Sigmoid colon (tissue), 4 donors: Measurements from ENCODE around the gene IL32.

ENCODE experiments used
- EP300 ChIP-seq, 4 donors: sonication (generic); formaldehyde crosslinking; IDR thresholded peaks; one replicate each; pipeline ENCODE4 v1.6.1; 2017; ENCODE audit warnings: antibody characterized with exemption in 4 of 4
- POLR2A ChIP-seq, 2 donors: fragments of 450-650 bp; IDR thresholded peaks; one replicate each; pipeline ENCODE4 v1.6.1; 2016; ENCODE audit warnings: antibody characterized with exemption in 2 of 2, mild to moderate bottlenecking in 2 of 2, moderate library complexity in 2 of 2
- POLR2AphosphoS5 ChIP-seq, 4 donors: sonication (generic); formaldehyde crosslinking; IDR thresholded peaks; one replicate each; pipeline ENCODE4 v1.6.1; 2017; ENCODE audit warnings: antibody characterized with exemption in 4 of 4
- TF ChIP-seq, protein P1 (sequence below), 4 experiments: fragments of 450-650 bp in 3 of 4; fragments of 200-600 bp in 1 of 4; IDR thresholded peaks; one replicate each; pipeline ENCODE4 v1.5.1; 2016 to 2019; ENCODE audit warnings: antibody characterized with exemption in 4 of 4, mild to moderate bottlenecking in 3 of 4, moderate library complexity in 2 of 4

DNA sequence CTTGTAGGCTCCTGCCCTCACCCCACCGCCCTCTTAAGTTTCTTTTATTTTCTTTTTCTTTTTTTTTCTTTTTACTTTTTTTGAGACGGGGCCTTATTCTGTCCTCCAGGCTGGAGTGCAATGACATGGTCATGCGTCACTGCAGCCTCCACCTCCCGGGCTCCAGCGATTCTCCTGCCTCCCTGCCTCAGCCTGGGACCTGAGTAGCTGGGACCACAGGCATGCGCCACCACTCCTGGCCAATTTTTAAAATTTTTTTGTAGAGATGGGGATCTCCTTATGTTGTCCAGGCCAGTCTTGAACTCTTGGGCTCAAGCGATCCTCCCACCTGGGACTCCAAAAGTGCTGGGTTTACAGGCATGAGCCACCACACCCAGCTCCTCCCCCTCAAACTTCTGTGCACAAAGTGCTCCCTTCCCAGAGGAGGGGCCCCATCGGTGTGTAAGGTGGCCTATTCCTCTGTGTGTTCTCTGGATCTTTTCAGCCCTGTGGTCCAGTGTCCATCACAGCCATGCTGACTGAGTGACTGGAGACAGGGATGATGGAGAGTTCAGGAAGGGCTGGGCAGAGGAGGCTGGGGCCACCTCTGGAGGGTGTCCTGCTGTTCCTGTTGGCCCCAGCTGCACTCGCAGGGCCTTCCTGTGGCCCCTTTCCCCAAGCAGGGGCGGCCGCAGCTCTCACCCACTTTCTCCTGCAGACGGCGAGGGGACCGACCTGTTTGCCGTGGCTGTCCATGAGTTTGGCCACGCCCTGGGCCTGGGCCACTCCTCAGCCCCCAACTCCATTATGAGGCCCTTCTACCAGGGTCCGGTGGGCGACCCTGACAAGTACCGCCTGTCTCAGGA is 8.9 kb upstream of the IL32 start:
- TF ChIP-seq EP300 (IDR thresholded peaks at IDR 0.05) (no peak), POLR2A (IDR thresholded peaks at IDR 0.05) (no peak), POLR2AphosphoS5 (IDR thresholded peaks at IDR 0.05) (no peak)
- TF ChIP-seq, protein P1, sequence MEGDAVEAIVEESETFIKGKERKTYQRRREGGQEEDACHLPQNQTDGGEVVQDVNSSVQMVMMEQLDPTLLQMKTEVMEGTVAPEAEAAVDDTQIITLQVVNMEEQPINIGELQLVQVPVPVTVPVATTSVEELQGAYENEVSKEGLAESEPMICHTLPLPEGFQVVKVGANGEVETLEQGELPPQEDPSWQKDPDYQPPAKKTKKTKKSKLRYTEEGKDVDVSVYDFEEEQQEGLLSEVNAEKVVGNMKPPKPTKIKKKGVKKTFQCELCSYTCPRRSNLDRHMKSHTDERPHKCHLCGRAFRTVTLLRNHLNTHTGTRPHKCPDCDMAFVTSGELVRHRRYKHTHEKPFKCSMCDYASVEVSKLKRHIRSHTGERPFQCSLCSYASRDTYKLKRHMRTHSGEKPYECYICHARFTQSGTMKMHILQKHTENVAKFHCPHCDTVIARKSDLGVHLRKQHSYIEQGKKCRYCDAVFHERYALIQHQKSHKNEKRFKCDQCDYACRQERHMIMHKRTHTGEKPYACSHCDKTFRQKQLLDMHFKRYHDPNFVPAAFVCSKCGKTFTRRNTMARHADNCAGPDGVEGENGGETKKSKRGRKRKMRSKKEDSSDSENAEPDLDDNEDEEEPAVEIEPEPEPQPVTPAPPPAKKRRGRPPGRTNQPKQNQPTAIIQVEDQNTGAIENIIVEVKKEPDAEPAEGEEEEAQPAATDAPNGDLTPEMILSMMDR (IDR thresholded peaks at IDR 0.05) = no peak
